OCI-LY7 (cell line): Measurements from ENCODE around the gene AFDN. TPM values are rescaled to one million over a fixed set of nuclear protein-coding genes. Genes with fewer than 3 reads are reported as not detected.

Source experiments
- BruUV-seq: library from RNA; stranded (reverse); fragments of 400-500 nt; replicated peaks from 2 replicates; lab custom pipeline; 2021; lab: Mats Ljungman, UMichigan
- CTCF ChIA-PET: fragments of 300-600 bp; sonication (Branson Sonifier 250); formaldehyde crosslinking; loops from one replicate; lab custom pipeline; 2022; ENCODE audit warnings: antibody characterized with exemption; ENCODE audit not compliant: unreplicated experiment; lab: Charles Lee
- POLR2A ChIA-PET: fragments of 300-600 bp; sonication (Branson Sonifier 250); formaldehyde crosslinking; loops from one replicate; lab custom pipeline; 2022; ENCODE audit warnings: antibody characterized with exemption; lab: Charles Lee
- DNase-seq: peaks from one replicate; pipeline ENCODE4 v3.0.0-alpha.2; 2015; ENCODE audit warnings: low spot score
- H2AFZ ChIP-seq: fragments of 200-600 bp; sonication (generic), shearing (Covaris generic); 2 replicates; pipeline ENCODE4 v1.6.1; 2014; ENCODE audit warnings: mild to moderate bottlenecking, antibody characterized with exemption, low read length, moderate library complexity
- H3K27ac ChIP-seq: fragments of 200-600 bp; sonication (generic); 2 replicates; pipeline ENCODE4 v1.5.1; 2014; ENCODE audit warnings: mixed run types, low read depth, mild to moderate bottlenecking, moderate library complexity, low read length, inconsistent platforms; ENCODE audit not compliant: poor library complexity, severe bottlenecking
- H3K36me3 ChIP-seq: fragments of 200-600 bp; sonication (generic); 2 replicates; pipeline ENCODE4 v1.6.1; 2014; ENCODE audit warnings: mild to moderate bottlenecking, antibody characterized with exemption, low read length, moderate library complexity, mixed read lengths; ENCODE audit not compliant: insufficient read depth
- H3K4me1 ChIP-seq: fragments of 200-600 bp; sonication (generic); 2 replicates; pipeline ENCODE4 v1.5.1; 2014; ENCODE audit warnings: mild to moderate bottlenecking, low read length; ENCODE audit not compliant: insufficient read depth, poor library complexity, severe bottlenecking
- H3K4me2 ChIP-seq: fragments of 200-600 bp; sonication (generic); 2 replicates; pipeline ENCODE4 v1.6.1; 2014; ENCODE audit warnings: mild to moderate bottlenecking, low read length
- H3K4me3 ChIP-seq: fragments of 200-600 bp; sonication (generic); 2 replicates; pipeline ENCODE4 v1.5.1; 2014; ENCODE audit warnings: mild to moderate bottlenecking, low read depth, low read length; ENCODE audit not compliant: poor library complexity, severe bottlenecking
- H3K79me2 ChIP-seq: fragments of 200-600 bp; sonication (generic); 2 replicates; pipeline ENCODE4 v1.6.1; 2016; ENCODE audit warnings: low read depth, mild to moderate bottlenecking, low read length, moderate library complexity, mixed read lengths; ENCODE audit not compliant: insufficient read depth
- H3K9me2 ChIP-seq: fragments of 200-600 bp; sonication (generic); 2 replicates; pipeline ENCODE4 v1.6.1; 2016; ENCODE audit warnings: mild to moderate bottlenecking, low read length, mixed read lengths; ENCODE audit not compliant: insufficient read depth
- H3K9me3 ChIP-seq: fragments of 200-600 bp; sonication (generic); 2 replicates; pipeline ENCODE4 v1.6.1; 2014; ENCODE audit warnings: mild to moderate bottlenecking, mixed run types, low read length, mixed read lengths
- H4K20me1 ChIP-seq: fragments of 200-600 bp; sonication (generic); 2 replicates; pipeline ENCODE4 v1.6.1; 2014; ENCODE audit warnings: mild to moderate bottlenecking, antibody characterized with exemption, low read length, moderate library complexity, mixed read lengths; ENCODE audit not compliant: insufficient read depth
- CTCF ChIP-seq: fragments of 200-600 bp; sonication (generic); conservative IDR thresholded peaks from 2 replicates; pipeline ENCODE4 v1.5.1; 2014; ENCODE audit warnings: mild to moderate bottlenecking, antibody characterized with exemption, low read length, moderate library complexity, mixed read lengths
- EZH2phosphoT487 ChIP-seq: fragments of 200-600 bp; sonication (generic); IDR thresholded peaks from 2 replicates; pipeline ENCODE4 v1.6.1; 2018; ENCODE audit warnings: low read depth, borderline replicate concordance, mild to moderate bottlenecking, mixed run types, antibody characterized with exemption, low read length, moderate library complexity, mixed read lengths
- intact Hi-C: fragments of 100-400 bp; cut with micrococcal nuclease; formaldehyde crosslinking; loops from one replicate; pipeline ENCODE4 v1.10.0; 2022; ENCODE audit not compliant: unreplicated experiment
- total RNA-seq, 2 experiments: library from RNA; depleted of rRNA in 1 of 2; stranded (reverse); fragments of >200 nt in 1 of 2; shearing (Covaris generic) in 1 of 2; gene quantifications; 2 replicates each; pipeline ENCODE4 v1.2.3, GENCODE V29; 2014 to 2022

The AFDN gene
- total RNA-seq, 2 experiments from 2014 or later, result 43.6 to 71.6 TPM

GRCh38 chr6:167786853-167787675 lies 39.6 kb upstream of the AFDN start:
- BruUV-seq, result no TSS peak
- no peaks in the 10 kb centered on the region for H3K9me3 ChIP-seq
- H4K20me1 ChIP-seq, result no peaks in the 10 kb centered on the region
- H3K4me1 ChIP-seq, result no peaks in the 10 kb centered on the region
- TF ChIP-seq EZH2phosphoT487 (no peak), CTCF (no peak)
- ChIA-PET POLR2A (interaction anchor here (0.6 to 1.4 kb wide), 2 partner anchors 10 to 13 kb away, joined by 3 to 6 read pairs; no protein-coding TSS in a partner anchor), CTCF (no interaction called here)
- H3K4me2 ChIP-seq, result no peak overlapping the region
- H3K27ac ChIP-seq, result no peak overlapping the region
- no peaks in the 10 kb centered on the region for H3K36me3 ChIP-seq
- DNase-seq, result no peak
- no peak overlapping the region for H3K4me3 ChIP-seq
- no peak overlapping the region for H2AFZ ChIP-seq
- no peaks in the 10 kb centered on the region for H3K79me2 ChIP-seq
- no peaks in the 10 kb centered on the region for H3K9me2 ChIP-seq
- intact Hi-C loops, result no loop called here

- TF ChIP-seq CTCF, result no peak
- TF ChIP-seq EZH2phosphoT487, result no peak
- no peaks in the 10 kb centered on the region for H3K9me3 ChIP-seq
- H3K36me3 ChIP-seq, result no peaks in the 10 kb centered on the region
- DNase-seq, result no peak
- intact Hi-C loops, result no loop called here
- H3K27ac ChIP-seq, result no peak overlapping the region
- H4K20me1 ChIP-seq, result no peaks in the 10 kb centered on the region
- no peak overlapping the region for H3K4me3 ChIP-seq
- no peaks in the 10 kb centered on the region for H3K4me1 ChIP-seq
- BruUV-seq, result no TSS peak
- no peaks in the 10 kb centered on the region for H3K79me2 ChIP-seq
- POLR2A ChIA-PET, result no interaction called here
- CTCF ChIA-PET, result interaction anchor here (0.6 kb wide), 1 partner anchor 90 kb away, joined by 3 read pairs; no protein-coding TSS in a partner anchor
- H3K9me2 ChIP-seq, result no peaks in the 10 kb centered on the region
- no peak overlapping the region for H3K4me2 ChIP-seq
- no peak overlapping the region for H2AFZ ChIP-seq
Observed at GRCh38 chr6:167787896-167788562, 38.7 kb upstream of the AFDN start.

- H4K20me1 ChIP-seq, result no peaks in the 10 kb centered on the region
- BruUV-seq, result no TSS peak
- POLR2A ChIA-PET, result no interaction called here
- H3K36me3 ChIP-seq, result no peaks in the 10 kb centered on the region
- H3K9me3 ChIP-seq, result no peaks in the 10 kb centered on the region
- TF ChIP-seq CTCF, result no peak
- no peak for TF ChIP-seq EZH2phosphoT487
- no peaks in the 10 kb centered on the region for H3K79me2 ChIP-seq
- no peak overlapping the region for H3K27ac ChIP-seq
- CTCF ChIA-PET, result no interaction called here
- DNase-seq, result no peak
- H3K4me2 ChIP-seq, result no peak overlapping the region
- H3K4me1 ChIP-seq, result no peaks in the 10 kb centered on the region
- no peaks in the 10 kb centered on the region for H3K9me2 ChIP-seq
- H3K4me3 ChIP-seq, result no peak overlapping the region
- no peak overlapping the region for H2AFZ ChIP-seq
- intact Hi-C loops, result no loop called here
Observed at GRCh38 chr6:167788563-167788903, 38.2 kb upstream of the AFDN start.
